Endothelial cell of hepatic sinusoid (primary cell): Measurements from ENCODE around the gene UTP14A.

Experiments
- in situ Hi-C: cut with HindIII; loops from 2 replicates; pipeline ENCODE4 v1.10.0; 2017; ENCODE audit warnings: low sequenced_read_pairs

UTP14A gene

DNA sequence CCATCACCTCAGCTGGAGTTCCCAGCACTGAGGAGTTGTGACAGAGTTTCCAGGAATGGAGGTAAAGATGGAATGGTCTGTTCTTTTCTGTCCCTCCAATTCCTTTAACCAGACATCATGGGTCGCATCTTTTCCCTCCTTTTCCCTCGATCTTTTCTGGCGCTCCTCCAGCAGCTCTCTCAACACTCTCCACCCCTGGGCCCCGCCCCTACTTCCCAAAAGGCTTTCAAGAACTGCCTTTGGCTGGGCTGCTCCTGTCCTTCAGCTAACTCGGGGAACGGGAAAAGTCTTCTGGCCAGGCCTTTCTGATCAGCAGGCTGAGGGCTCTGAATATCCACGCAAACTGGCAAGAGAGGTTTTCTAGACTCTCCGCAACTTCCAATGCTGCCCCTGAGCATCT, 34.0 kb downstream of the UTP14A start:
- in situ Hi-C loops: no loop called here

DNA sequence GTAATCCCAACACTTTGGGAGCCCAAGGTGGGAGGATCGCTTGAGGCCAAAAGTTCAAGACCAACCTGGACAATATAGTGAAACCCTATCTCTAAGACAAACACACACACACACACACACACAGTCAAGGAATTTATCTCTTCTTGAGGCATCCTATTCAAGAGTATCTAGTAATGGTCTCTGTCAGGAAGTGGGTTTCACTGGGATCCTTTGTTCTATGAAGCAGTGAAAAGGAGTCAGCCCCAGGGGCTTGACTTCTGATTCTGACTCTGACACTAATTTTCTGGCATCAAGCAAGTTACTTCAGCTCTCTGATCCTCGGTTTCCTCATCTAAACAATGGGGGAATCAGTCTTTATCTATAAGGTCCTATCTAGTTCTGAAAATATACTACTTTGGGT, 34.8 kb downstream of the UTP14A start:
- in situ Hi-C loops: no loop called here

DNA sequence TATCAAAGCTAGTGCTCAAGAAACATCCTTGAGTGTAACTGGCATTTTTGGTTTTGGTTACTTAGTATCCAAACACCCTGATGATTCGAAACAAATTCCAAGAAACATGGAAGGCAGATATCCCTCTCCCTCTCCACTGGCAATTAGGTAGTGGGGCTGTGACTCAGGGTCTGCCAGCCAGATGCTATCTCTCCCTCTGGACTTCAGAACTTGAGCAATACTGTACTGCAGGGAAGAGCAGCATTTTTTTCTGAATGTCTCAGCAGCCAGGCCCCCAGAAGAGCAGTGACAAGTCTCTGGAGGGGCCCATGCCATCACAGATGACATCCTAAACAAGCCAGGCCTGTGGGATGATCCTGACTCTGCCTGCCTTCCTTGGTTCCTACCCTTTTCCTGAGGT, 39.2 kb downstream of the UTP14A start:
- in situ Hi-C loops: no loop called here

DNA sequence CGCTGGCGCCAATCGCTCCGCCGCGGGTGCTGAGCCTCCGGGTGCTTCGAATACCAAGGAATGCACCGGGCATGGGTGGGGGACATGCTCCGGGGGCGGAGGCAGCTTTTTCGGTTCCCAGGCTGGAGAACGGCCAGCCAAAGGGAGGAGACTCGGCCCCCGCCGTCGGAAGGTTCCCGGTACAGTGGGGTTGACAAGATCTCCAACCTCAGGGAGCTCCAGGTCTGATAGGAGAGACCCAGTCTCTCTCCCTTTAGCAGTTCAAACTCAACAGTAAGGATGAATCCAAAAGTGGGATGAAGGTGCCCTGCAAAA, 47.3 kb downstream of the UTP14A start:
- in situ Hi-C loops: no loop called here

DNA sequence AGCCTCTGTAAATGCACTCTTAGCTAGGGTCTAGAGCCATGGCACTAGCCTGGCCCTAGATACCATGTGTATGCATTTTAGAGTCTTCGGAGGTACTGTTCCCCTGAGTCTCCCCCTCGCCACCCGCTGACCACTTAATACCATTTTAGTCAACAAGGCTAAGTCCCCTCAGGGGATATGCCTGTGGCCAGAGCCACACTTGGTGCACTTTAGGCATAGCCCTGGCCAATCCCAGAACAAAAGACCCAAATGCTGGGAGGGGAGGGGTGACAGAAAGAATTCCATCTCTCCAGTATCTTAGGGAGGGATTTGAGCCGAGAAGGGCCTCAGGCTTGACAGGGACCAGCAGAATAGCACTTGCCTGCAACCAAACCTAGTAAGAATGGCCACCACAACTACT, 47.9 kb downstream of the UTP14A start:
- in situ Hi-C loops: no loop called here

DNA sequence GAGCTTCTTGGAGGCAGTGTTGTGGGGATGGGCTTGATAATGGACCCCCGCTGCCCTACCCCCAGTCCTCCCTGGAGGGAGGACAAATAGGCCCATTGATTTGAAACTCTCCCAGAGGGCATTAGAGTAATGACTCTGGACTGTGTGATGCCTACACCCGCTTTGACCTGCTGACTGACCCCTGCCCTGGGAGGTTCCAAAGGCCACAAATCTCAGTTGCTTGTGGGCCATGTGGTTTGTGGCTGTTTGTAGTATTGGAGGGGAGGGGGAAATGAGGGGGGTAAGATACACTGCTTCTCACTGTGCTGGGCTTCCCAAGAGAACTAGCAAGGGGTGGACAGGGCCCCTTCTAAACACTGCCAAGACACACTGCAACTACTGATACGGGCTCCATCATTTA, 48.8 kb downstream of the UTP14A start:
- in situ Hi-C loops: no loop called here

DNA sequence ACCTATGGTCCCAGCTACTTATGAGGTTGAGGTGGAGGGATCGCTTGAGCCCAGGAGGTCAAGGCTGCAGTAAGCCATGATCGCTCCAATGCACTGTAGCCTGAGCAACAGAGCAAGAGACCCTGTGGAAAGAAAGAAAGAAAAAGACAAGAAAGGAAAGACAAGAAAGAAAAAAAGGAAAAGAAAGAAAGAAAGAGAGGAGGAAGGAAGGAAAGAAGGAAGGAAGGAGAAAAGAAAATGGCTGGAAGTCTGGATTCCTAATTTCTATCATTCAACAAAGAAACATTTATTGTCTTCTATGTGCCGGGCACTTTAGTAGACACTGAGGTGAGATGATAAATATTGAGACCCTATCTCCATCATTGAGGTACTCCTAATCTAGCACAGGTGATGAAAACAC, 49.7 kb downstream of the UTP14A start:
- in situ Hi-C loops: no loop called here

DNA sequence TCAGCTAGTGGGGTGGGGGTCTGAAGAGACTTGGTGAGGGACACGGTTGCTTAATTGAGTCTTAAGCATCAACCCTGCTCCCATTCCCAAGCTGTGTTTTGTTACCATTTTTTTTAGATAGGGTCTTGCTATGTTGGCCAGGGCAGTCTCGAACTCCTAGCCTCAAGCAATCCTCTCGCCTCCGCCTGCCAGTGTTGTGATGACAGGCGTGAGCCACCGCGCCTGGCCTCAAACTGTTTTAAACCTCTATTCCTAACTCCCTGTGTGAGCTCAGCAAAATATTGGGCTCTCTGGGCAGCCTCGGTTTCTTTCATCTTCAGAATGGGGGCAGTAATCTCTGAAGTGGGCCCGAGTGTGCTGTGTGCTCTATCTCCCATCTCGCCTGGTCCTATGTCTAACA, 50.2 kb downstream of the UTP14A start:
- in situ Hi-C loops: no loop called here

DNA sequence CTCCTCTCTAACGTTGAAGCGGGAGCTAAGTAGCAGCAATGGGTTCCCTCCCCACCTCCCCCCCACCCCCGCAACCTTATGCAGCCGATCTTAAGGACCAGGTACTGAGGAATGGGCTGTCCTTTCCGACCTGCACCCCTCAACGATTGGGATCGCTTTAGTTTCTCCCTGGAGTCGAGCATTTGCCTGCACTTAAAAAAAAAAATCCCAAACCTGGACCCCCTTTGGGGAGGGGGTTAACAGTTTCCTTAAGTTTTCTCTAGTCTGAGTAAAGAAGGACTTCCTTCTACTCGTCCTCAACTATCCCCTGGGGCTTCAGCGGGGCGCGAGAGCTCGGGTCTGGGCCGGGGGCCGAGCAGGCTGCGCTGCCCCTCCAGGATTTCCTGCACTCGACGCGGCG, 50.8 kb downstream of the UTP14A start:
- in situ Hi-C loops: no loop called here

DNA sequence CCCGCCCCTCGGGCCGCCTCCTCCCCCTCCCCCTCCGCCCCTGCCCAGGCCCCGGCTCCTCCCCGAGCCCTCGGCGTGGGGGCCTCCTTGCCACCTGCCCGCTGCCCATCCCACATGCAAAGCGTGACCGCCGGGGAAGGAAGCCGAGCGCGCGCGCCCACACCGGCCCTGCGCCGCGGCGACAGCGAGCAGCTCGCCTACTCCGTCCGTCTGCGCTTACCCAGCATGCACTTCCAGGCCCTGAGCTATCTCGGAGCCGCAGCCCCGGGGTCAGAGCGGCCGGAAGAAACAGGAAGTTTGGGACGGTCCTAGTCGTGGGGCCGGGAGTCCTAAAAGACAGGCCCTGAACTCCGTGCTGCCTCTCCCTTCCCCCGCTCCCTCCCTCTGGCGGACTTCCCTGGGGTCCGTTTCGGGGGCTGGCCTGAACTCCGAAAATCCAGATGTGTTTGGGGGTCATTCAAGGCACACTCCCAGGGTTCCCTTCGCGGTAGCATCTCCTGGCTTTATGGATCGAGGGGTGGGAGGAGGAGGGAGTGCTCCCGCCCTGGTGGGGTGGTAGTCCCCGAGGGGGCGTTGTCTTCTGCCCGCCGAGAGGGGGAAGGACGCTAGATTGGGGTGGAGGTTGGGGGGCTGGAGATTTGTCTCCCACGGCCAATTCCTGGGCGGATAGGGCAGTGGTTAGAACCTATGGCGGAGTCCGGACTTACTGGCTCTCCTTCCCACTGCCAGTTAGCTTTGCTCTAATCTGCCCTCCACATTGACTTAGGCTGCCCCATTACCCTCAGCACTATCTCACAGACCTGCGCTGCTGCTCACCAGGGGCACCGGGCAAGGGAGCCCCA, 51.5 kb downstream of the UTP14A start:
- in situ Hi-C loops: no loop called here

DNA sequence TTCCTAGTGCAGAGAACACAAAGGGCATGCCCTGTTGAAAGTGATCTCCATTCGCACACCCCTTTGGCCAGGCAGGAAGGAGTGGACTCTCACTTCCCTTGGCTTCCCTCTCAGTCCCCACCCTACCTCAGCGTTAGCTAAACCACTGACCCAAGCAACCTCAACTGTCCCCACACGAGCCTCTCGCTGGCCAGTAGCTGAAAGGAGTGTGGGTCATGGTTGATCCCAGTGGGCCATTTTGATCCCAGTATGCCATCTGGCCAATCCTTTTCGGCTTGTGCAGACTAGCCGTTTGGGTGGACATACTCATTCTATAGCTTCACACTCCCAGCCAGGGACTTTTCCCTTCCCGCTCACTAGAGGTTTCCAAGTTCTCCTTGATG, 52.1 kb downstream of the UTP14A start:
- in situ Hi-C loops: no loop called here

DNA sequence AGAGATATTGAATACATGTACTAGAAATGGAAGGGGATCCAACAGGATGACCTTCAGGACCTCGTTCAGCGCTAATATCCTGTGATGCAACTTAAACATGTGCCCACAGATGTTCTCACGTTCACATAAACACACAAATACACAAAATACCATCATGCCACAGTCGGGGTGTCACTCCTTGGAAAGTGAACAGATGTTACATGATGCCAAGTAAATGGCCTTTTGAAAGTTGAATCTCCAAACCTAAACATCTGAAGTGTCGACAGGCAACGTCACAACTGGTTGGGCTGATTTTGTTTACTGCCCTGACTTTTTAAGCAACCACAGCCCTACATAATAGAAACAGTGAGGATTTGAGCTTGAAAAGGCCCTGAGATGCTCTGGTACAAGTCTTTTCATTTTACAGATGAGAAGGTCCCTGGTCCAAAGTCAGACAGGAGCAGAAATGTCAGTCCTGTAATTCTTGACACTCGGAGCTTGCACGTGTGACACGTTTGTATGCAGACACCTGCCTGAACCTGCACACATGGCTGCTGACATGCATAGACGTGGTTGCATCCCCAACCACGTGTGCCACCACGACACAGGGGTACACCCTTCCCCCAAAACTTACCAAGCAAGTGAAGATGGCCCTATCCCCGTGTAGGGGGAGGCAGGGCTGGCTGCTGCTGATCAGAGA, 53.0 kb downstream of the UTP14A start:
- in situ Hi-C loops: no loop called here

DNA sequence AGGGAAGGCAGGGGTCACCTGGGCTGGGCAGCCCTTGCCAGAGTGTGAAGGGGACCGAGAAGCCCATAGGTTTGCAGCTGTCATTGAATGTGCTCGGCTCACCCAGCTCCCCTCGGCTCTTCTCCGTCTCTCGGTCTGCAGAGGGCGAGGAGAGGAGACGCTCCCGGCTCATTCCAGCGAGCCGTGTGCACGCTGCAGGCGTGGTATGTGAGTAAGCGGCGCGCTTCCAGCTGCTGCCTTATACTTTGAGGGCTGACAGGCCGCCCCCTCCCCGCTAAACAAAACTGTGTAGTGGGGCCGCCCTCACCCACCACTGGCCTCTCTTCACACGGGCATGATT, 53.5 kb downstream of the UTP14A start:
- in situ Hi-C loops: no loop called here

DNA sequence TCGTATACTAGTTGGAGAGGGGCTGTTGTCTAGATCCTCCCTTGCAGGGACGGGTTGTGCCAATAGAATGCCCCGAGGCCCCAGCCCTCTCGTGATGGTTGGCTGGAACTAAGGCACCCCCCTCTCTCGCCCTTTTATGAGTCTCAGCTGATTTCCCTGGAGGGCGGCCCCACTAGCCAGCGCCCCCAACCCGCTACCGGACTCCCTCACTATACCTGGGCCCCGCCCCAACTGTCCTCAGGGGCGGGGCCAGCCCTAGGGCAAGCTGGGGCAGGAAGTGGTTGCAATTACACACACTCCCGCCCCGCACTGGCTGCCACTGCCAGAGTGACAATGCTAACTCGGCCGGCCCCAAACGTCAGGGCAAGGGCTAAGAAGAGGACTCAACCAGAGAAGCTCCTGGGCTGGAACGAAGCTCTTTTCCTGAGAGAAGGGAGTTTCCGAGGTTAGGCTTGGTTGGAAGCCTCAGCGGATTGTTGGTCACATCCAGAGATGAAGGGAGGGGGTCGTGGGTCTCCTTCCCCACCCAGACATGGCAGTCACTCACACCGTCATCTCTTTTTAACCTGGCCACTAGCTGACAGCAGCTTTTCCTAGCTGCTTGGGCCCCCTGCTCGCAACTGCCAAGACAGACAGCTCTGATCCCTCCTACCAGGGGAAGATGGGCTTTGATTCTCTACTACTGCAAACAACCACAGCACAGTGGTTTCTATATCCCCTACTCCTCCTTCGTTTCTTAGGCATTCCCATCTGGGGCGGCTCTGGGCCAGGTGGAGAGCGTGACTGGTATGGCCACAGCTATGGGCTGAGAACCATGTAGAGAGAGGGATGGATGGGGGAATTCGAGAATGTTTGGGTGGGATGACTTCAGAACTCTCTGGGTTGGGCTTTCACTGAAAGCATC, 55.5 kb downstream of the UTP14A start:
- in situ Hi-C loops: no loop called here

DNA sequence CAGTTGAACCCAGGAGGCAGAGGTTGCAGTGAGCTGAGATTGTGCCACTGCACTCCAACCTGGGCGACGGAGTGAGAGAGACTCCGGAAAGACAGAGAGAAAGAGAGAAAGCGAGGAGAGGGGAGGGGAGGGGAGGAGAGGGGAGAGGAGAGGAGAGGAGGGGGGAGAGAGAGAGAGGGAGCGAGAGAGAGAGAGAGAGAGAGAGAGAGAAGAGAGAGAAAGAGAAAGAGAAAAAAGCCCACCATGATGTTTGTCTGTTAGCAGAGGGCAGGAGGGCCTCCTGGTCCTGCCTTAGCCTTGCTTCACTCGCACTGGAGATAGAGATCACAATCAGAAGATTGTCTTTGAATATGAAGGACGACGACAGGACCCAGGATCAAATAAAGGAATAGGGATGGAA, 57.8 kb downstream of the UTP14A start:
- in situ Hi-C loops: no loop called here

DNA sequence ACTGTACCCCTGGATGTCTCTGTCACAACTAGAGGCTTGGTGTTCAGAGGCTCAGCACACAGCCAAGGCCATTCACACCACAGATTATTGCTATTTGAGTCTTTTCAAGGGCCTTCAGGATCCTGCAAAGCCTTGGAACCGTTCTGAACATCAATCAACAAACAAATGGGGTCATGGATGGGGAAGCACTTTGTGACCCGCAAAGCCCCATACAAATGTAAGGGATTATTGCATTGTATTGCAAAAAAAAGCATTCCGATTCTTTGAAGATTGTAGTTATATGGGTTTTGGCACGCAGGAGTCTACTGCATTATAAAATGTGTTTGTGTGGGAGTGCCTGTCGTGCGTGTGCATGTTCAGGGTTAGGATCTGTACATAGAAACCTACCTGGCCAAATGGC, 59.2 kb downstream of the UTP14A start:
- in situ Hi-C loops: no loop called here

DNA sequence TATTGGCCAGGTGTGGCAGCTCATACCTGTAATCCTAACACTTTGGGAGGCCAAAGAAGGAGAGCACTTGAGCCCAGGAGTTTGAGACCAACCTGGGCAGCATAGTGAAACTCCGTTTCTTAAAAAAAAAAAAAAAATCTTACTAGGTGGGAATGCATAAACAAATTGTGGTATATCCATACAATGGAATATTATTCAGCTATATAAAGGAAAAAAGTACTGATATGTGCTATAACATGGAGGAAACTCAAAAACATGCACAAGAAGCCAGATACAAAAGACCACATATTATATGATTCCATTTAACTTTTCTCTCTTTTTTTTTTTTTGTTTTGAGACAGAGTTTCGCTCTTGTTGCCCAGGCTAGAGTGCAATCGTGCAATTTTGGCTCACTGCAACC, 63.0 kb downstream of the UTP14A start:
- in situ Hi-C loops: no loop called here

DNA sequence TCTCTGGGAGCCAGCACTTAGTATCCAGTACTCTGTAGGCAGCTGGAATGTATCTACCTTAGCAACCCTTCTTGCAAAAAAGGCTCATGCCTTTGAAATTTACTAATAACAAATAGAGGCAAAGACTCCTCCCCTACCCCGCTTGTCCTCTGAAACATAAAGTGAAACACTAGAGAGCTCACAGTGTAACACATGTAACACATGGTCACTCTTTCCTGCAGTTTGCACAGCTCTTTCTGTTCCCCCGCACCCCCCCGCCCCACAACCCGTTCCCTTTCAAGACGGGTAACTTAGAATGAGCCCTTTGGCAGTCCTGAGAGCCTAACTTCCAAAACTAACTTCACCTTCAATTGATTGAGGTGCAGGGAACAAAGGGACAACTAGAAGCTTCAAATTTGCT, 70.5 kb downstream of the UTP14A start:
- in situ Hi-C loops: no loop called here
